Neural progenitor cell (in vitro differentiated cells): ENCODE measurements around the gene HOXD4.

Experiments
- CTCF ChIP-seq: fragments of 200-600 bp; sonication (generic); IDR thresholded peaks from 2 replicates; pipeline ENCODE4 v1.5.1; 2017; ENCODE audit warnings: antibody characterized with exemption, mild to moderate bottlenecking
- EZH2phosphoT487 ChIP-seq: fragments of 200-600 bp; sonication (generic); IDR thresholded peaks from 2 replicates; pipeline ENCODE4 v1.6.1; 2017; ENCODE audit warnings: antibody characterized with exemption

GRCh38 chr2:176158186-176158591 lies 6.8 kb downstream of the HOXD4 start:
- TF ChIP-seq EZH2phosphoT487 (no peak), CTCF (no peak)
